ENCODE measurements around the gene RASAL3.

DNA sequence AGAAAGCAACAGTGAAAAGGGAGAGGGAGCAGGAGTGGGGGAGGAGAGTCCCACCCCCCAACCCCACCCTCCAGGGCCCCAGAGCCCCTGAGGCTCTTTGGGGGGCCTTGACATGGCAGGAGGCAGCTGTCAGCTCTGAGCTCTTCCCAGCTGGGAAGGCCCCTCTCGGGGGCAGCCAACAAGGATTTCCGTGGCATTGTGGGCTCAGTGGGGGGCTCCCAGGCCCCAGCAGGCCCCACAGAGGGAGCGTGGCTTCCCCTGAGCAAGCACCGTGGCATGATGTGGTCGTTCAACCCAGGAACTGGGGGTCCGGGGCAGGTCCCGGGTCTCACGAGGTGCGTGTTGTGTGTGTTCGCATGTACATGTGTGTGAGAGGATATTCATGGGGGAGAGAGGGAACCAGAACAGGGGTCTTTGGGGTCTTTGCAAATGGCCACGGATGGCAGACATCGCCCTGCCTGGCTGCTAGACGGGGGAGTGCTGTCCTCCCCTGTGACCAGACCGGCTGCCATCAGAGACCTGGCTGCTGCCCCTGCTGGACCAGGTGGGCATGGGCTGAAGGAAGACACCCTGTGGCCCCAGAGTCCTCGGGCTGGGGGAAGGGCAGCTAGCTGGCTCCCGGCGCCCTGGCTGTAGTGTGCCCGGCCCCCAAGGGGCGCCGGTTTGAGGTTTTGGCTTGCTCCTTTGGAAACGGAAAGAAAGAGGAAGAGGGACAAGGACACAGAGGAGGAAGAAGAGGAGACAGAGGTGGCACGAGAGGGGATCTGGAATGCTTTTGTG is 41.9 kb downstream of the RASAL3 start:
- TF ChIP-seq, protein P1, sequence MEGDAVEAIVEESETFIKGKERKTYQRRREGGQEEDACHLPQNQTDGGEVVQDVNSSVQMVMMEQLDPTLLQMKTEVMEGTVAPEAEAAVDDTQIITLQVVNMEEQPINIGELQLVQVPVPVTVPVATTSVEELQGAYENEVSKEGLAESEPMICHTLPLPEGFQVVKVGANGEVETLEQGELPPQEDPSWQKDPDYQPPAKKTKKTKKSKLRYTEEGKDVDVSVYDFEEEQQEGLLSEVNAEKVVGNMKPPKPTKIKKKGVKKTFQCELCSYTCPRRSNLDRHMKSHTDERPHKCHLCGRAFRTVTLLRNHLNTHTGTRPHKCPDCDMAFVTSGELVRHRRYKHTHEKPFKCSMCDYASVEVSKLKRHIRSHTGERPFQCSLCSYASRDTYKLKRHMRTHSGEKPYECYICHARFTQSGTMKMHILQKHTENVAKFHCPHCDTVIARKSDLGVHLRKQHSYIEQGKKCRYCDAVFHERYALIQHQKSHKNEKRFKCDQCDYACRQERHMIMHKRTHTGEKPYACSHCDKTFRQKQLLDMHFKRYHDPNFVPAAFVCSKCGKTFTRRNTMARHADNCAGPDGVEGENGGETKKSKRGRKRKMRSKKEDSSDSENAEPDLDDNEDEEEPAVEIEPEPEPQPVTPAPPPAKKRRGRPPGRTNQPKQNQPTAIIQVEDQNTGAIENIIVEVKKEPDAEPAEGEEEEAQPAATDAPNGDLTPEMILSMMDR (conservative IDR thresholded peaks at IDR 0.05; ENCODE audit: low read length), result no peak
- TF ChIP-seq EZH2phosphoT487 (IDR thresholded peaks at IDR 0.05; ENCODE audit: borderline replicate concordance), result no peak
